Stimulated activated CD8-positive, alpha-beta memory T cell treated with anti-CD3 and anti-CD28 coated beads, Interleukin-15, amount 100 ng/mL, for 1 hour (primary cell): Measurements from ENCODE around the gene IL5.

Experiments
- DNase-seq: peaks from one replicate; pipeline ENCODE4 v3.0.0-alpha.2; 2020; ENCODE audit warnings: low read depth

IL5 gene

DNA sequence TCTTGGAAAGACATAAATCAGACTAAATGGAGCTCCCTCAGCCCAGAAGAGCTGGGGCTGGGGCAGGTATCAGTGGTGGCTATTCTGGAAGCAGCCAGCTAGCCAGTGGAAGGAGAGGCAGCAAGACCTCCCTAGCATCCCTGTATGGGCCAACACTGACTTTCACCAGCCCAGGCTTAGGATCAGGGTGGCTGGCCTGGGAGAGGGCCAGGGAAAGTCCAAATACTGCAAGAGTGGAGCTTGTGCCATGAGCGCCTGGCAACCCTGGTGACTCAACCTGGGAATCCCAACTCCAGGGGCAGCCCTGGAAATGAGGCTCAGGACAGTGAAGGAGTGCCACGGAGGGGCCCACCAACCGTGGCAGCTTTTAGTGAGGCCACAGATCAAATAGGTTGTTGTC, 45.2 kb downstream of the IL5 start:
- DNase-seq: no peak

DNA sequence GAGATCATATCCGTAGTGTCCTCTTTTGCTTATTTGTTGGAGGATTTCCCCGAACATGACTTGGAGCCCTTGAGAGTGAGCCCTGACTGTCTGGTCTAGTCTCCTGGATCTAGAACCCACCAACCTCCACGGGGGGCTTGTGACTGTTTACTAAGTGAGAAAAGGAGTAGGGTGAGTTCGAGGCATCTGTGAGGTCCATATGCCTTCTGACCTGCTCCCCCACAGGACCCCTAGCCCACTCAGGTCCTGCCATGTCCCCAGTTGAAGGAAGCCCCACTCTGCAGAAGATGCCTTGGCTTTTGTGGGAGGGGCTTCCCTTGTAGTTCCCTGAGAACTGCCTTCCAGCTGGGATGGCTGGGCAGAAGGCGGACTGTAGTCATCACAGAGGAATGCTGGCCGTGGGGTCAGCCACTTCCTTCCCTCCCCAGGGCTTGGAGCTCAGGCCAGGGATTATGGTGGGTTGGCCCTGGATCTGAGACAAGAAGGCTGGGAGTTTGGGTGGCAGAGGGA, 45.8 kb downstream of the IL5 start:
- no peak for DNase-seq

DNA sequence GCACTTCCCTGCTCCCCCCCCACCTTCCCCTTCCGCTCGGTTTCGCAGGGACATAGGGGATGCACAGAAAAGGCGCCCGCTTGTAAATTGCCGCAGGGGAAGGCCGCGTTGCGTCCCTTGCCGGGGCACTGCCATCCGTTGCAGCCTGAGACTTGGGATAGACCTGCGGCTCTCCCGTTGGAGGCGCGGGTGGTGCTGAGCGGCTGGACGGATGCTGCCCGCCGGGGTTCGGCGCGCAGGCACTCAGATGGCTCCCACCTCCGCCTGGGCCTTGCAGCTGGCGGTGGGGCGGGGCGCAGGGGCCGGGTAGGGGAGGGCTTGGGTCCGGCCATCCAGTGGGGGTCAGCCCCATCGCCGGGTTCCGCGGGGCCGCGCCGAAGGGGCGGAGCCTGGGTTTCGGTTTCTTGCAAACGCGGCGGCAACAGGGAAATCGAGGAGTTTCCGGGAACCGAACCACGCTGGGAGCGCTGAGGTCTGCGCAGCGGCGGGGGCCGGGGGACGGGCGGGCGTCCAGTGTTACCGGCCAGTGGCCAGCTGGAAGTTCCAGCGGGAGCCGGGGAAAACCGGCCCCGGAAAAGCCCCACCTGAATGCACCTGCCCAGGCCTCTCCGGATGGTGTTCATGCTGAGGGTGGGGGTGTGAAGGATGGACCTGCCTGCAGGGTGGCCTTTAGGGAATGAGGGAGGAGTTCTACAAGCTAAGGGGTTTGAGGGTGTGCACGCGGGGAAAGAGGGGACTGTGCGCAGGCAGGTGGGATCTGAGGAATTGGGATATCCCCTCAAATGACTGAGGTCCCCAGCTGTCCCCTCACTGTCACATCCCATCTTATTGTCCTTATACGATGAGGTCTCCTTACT, 46.5 kb downstream of the IL5 start:
- DNase-seq: no peak

DNA sequence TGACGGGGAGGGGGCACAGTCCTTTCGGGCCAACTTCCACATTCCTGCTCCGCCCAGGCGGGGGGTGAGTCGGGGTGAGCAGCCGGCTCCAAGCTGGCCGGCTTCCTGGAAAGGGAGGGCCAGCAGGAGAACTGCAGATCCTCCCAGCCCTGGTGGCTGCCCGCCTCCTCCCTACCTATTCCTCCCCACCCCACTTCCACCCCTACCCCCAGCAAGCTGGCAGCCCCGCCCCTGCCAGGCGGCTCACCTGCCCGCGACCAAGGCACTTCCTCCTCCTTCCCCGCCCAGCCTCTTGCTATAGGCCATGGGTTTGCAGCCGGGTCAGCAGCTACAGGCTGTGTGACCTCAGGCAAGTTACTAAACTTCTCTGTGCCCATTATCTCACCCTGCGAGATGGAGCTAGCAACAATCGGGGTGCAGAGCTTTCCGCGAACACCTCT, 47.1 kb downstream of the IL5 start:
- peak; percentile 70 for DNase-seq

DNA sequence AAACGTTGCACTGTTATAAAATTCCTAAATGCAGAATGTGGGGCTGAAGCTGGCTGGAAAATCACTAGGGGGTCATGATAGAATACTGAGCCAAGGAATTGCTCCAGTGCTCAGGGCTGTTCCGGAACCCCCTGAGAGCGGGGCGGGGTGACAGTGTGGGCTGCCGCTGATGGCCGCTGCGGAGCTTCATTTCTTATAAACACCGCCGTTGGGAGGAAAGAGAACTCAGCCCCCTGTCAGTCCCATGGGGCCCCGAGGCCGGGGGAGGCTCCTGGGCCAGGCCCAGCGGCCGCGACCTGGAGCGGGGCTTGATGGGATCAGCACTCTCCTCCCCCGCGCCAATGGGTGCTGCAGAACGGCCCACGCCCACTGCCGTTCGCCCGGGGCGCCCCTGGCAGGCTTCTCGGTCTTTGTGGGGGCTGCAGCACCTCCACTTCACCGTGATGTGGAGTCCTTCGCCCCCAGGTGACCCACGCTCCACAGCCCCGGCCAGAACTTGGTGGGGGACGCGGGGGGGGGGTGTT, 47.6 kb downstream of the IL5 start:
- DNase-seq: no peak

DNA sequence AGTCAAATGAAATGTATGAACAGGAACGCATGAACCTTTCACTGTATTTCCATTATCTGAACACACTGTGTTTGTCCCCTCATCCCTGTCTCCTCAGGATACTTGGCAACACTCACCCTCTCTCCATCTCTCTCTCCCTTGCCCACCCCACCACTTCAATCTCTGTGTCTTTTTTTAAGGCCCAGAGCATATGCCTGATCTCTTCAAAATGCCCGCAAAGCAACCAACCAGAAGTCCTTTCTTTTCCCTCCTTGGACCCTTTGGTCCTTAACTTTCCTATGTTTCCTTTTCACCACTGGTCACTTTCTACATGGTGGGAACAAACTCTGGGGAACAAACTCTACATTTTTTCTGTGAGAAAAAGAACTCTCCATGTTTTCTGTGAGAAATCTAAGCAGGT, 49.5 kb downstream of the IL5 start:
- no peak for DNase-seq

DNA sequence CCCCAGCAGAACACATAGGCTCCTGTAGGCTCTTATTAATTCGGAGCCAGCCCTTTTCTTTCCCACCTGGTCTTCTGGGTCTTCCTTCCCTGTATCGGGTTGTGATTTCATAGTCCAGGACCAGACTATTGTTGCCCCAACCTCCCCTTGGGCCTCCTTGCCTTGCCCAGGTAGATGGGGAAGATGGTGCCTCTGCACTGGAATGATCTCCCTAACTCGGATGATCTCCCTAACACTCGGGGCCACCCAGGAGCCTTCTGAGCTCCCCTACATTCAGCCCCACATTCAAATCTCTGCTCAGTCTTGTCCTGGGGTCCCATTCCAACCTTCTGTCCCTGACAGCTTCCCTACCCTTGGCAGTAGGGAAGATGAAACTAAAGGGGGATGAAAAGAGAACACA, 50.1 kb downstream of the IL5 start:
- DNase-seq: no peak

DNA sequence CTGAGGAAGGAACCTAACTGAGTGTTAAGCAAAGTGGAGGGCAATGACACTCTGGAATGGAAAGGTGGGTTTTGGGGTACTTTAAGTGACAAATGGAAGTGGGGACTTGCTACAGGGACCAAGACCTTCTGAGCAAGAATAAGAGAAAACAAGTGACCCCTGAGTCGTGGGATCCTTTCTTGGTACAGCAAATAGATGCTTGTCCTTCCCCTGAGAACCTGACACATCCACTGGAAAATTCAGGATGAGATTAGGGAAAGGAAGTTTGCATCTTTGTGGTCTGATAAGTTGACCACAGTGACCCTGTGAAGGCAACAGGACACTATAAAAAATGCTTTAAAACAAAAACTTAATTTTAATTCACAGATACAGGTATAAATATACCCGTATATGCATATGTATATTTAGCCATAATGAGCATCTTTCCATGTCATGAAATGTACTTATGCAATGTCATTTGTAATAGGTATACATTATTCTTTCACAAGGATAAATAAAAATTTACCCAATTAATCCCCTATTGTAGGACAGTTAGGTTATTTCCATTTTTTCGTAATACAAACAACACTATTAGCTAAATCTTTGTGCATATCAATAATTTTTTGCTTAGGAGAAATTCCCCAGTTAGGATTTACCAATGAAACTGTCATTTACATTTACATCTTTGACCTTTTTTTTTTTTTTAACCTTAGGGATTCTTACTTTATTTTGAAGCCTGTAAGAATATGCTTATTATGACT, 50.8 kb downstream of the IL5 start:
- no peak for DNase-seq
